SK-N-SH treated with all-trans-retinoic acid at 6 μM for 48 hours (cell line): ENCODE measurements around the gene SAP25.

ENCODE experiments used
- ATAC-seq: fragments of 200-7000 bp; cut with Tn5 transposase; 3 replicates; pipeline ENCODE4 v1.9.1; 2020; ENCODE audit warnings: mild to moderate bottlenecking, moderate library complexity
- ARNTL ChIP-seq: fragments of 450-650 bp; formaldehyde crosslinking; IDR thresholded peaks from 2 replicates; pipeline ENCODE4 v1.5.0; 2020; ENCODE audit warnings: low read depth, mild to moderate bottlenecking, moderate library complexity, borderline replicate concordance
- CSDC2 ChIP-seq: fragments of 250-450 bp; sonication (Bioruptor Pico); IDR thresholded peaks from 2 replicates; pipeline ENCODE4 v1.5.0; 2020; ENCODE audit warnings: mild to moderate bottlenecking, moderate library complexity
- ESRRG ChIP-seq: fragments of 250-450 bp; sonication (Bioruptor Pico); IDR thresholded peaks from 2 replicates; pipeline ENCODE4 v1.6.1; 2021; ENCODE audit warnings: mild to moderate bottlenecking
- GLIS3 ChIP-seq: fragments of 250-450 bp; sonication (Bioruptor Pico); IDR thresholded peaks from 2 replicates; pipeline ENCODE4 v1.5.0; 2020; ENCODE audit warnings: mild to moderate bottlenecking, moderate library complexity
- ISL1 ChIP-seq: fragments of 250-450 bp; sonication (Bioruptor Pico); IDR thresholded peaks from 2 replicates; pipeline ENCODE4 v2.1.2; 2022; ENCODE audit warnings: mild to moderate bottlenecking, moderate library complexity
- OSR1 ChIP-seq: fragments of 250-450 bp; sonication (Bioruptor Pico); IDR thresholded peaks from 2 replicates; pipeline ENCODE4 v1.8.0; 2022; ENCODE audit warnings: moderate library complexity, mild to moderate bottlenecking, inconsistent platforms
- PPARA ChIP-seq: fragments of 250-450 bp; sonication (Bioruptor Pico); IDR thresholded peaks from 2 replicates; pipeline ENCODE4 v1.5.0; 2020; ENCODE audit warnings: mild to moderate bottlenecking, borderline replicate concordance
- RARB ChIP-seq: fragments of 250-450 bp; sonication (Bioruptor Pico); IDR thresholded peaks from 2 replicates; pipeline ENCODE4 v1.8.0; 2021; ENCODE audit warnings: mild to moderate bottlenecking, moderate library complexity
- SNAI2 ChIP-seq: fragments of 250-450 bp; sonication (Bioruptor Pico); IDR thresholded peaks from 2 replicates; pipeline ENCODE4 v1.5.0; 2020; ENCODE audit warnings: mild to moderate bottlenecking, moderate library complexity
- TCF4 ChIP-seq: fragments of 250-450 bp; sonication (Bioruptor Pico); IDR thresholded peaks from 2 replicates; pipeline ENCODE4 v1.8.0; 2021; ENCODE audit warnings: mild to moderate bottlenecking, moderate library complexity, borderline replicate concordance
- TOX ChIP-seq: fragments of 250-450 bp; sonication (Bioruptor Pico); IDR thresholded peaks from 2 replicates; pipeline ENCODE4 v1.8.0; 2021; ENCODE audit warnings: mild to moderate bottlenecking, moderate library complexity, borderline replicate concordance
- ZC3H10 ChIP-seq: fragments of 250-450 bp; sonication (Bioruptor Pico); IDR thresholded peaks from 2 replicates; pipeline ENCODE4 v1.5.1; 2021; ENCODE audit warnings: mild to moderate bottlenecking, moderate library complexity
- ZFP3 ChIP-seq: fragments of 250-450 bp; sonication (Bioruptor Pico); IDR thresholded peaks from 2 replicates; pipeline ENCODE4 v1.5.0; 2020; ENCODE audit warnings: mild to moderate bottlenecking, moderate library complexity
- ZFP30 ChIP-seq: fragments of 450-650 bp; formaldehyde crosslinking; IDR thresholded peaks from 2 replicates; pipeline ENCODE4 v1.5.0; 2022; ENCODE audit warnings: mild to moderate bottlenecking, moderate library complexity
- ZNF565 ChIP-seq: fragments of 450-650 bp; formaldehyde crosslinking; conservative IDR thresholded peaks from 2 replicates; pipeline ENCODE4 v1.5.0; 2020; ENCODE audit warnings: low read depth, mild to moderate bottlenecking, moderate library complexity
- ZNF8 ChIP-seq: fragments of 450-650 bp; formaldehyde crosslinking; IDR thresholded peaks from 2 replicates; pipeline ENCODE4 v1.5.0; 2020; ENCODE audit warnings: mild to moderate bottlenecking, moderate library complexity
- TF ChIP-seq, protein P1 (sequence below): fragments of 250-450 bp; sonication (Bioruptor Pico); IDR thresholded peaks from 2 replicates; pipeline ENCODE4 v1.5.0; 2020; ENCODE audit warnings: mild to moderate bottlenecking, moderate library complexity
- TF ChIP-seq, protein P2 (sequence below): fragments of 250-450 bp; sonication (Bioruptor Pico); IDR thresholded peaks from 2 replicates; pipeline ENCODE4 v1.5.1; 2021; ENCODE audit warnings: mild to moderate bottlenecking, moderate library complexity

The SAP25 gene

GRCh38 chr7:100586266-100587025 lies 12.7 kb upstream of the SAP25 start, which contains the start of gene FBXO24:
Gene FBXO24 (plus strand): TSS chr7:100586328. CDS start chr7:100586626, 298 bp downstream.
- peak; percentile 95 for ATAC-seq

GRCh38 chr7:100585511-100586265 lies 12.0 kb upstream of the SAP25 start, which contains the start of gene LRCH4:
Gene LRCH4 (minus strand): TSS chr7:100586129. CDS start chr7:100586100, 29 bp downstream.
- no peak for TF ChIP-seq ZNF8
- TF ChIP-seq CSDC2 (CRISPR knock-in tag), result no peak
- TF ChIP-seq, protein P1, sequence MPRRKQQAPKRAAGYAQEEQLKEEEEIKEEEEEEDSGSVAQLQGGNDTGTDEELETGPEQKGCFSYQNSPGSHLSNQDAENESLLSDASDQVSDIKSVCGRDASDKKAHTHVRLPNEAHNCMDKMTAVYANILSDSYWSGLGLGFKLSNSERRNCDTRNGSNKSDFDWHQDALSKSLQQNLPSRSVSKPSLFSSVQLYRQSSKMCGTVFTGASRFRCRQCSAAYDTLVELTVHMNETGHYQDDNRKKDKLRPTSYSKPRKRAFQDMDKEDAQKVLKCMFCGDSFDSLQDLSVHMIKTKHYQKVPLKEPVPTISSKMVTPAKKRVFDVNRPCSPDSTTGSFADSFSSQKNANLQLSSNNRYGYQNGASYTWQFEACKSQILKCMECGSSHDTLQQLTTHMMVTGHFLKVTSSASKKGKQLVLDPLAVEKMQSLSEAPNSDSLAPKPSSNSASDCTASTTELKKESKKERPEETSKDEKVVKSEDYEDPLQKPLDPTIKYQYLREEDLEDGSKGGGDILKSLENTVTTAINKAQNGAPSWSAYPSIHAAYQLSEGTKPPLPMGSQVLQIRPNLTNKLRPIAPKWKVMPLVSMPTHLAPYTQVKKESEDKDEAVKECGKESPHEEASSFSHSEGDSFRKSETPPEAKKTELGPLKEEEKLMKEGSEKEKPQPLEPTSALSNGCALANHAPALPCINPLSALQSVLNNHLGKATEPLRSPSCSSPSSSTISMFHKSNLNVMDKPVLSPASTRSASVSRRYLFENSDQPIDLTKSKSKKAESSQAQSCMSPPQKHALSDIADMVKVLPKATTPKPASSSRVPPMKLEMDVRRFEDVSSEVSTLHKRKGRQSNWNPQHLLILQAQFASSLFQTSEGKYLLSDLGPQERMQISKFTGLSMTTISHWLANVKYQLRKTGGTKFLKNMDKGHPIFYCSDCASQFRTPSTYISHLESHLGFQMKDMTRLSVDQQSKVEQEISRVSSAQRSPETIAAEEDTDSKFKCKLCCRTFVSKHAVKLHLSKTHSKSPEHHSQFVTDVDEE, result 0 out of 2 replicates have a peak, but pooled peaks have one; percentile 31
- TF ChIP-seq ESRRG (CRISPR knock-in tag), result peak; percentile 80; the same call in 1 of the 2 replicates
- 0 out of 2 replicates have a peak, but pooled peaks have one; percentile 43 for TF ChIP-seq GLIS3 (CRISPR knock-in tag)
- TF ChIP-seq, all 23 proteins: peak for 3
- ATAC-seq, result peak; percentile 26

More at GRCh38 chr7:100586266-100587025, 12.7 kb upstream of the SAP25 start, which contains the start of gene FBXO24:
- no peak for TF ChIP-seq OSR1 (CRISPR knock-in tag)
- no peak for TF ChIP-seq ZFP3
- no peak for TF ChIP-seq SNAI2 (CRISPR knock-in tag)
- TF ChIP-seq TOX, result no peak
- no peak for TF ChIP-seq ISL1
- TF ChIP-seq, protein P2, sequence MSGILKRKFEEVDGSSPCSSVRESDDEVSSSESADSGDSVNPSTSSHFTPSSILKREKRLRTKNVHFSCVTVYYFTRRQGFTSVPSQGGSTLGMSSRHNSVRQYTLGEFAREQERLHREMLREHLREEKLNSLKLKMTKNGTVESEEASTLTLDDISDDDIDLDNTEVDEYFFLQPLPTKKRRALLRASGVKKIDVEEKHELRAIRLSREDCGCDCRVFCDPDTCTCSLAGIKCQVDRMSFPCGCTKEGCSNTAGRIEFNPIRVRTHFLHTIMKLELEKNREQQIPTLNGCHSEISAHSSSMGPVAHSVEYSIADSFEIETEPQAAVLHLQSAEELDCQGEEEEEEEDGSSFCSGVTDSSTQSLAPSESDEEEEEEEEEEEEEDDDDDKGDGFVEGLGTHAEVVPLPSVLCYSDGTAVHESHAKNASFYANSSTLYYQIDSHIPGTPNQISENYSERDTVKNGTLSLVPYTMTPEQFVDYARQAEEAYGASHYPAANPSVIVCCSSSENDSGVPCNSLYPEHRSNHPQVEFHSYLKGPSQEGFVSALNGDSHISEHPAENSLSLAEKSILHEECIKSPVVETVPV (CRISPR knock-in tag), result no peak
- no peak for TF ChIP-seq ZC3H10
- TF ChIP-seq ARNTL (CRISPR knock-in tag), result no peak

DNA sequence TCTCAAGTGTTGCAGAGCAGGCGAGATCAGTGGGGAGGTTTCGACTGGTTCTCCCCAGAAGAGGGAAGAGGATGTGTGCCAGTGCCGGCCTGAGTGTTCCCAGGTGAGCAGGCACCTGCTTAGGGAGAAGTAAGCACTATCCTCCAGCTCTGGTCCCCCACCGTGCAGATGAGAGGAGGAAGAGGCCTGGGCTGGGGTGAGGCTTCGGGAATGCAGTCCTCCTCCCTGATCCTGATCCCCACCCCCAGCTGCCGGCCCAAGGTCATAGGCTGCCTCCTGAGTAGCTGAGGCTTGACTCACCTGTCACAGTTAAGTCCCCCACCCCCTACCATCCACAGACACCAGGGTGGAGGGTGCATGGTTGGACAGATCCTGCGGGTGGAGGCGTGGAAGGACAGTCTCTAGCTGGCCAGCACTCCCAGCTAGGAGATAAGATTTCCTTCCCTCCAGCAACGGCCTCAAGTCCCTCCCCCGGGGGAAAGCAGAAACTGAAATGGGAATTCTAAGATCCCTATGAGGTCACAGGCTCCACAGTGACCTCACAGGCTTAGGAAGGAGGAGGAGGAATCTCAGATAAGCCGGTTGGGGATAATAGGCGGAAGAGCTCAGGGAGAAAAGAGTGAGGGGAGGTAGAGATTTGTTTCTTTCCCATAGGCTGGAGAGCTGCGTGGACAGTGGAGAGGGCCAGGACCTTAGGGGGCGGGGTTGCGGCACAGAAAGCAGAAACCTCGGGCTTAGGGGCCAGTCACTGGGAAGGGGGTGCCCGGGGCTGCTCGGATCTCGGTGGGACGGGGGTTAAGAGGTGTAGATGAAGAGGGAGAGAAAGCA lies 11.2 kb upstream of the SAP25 start:
- no peak for ATAC-seq
- TF ChIP-seq GLIS3 (CRISPR knock-in tag) (no peak), ZFP30 (CRISPR knock-in tag) (no peak), TOX (no peak), ESRRG (CRISPR knock-in tag) (no peak), CSDC2 (CRISPR knock-in tag) (no peak), TCF4 (CRISPR knock-in tag) (no peak), RARB (CRISPR knock-in tag) (no peak), ARNTL (CRISPR knock-in tag) (no peak), OSR1 (CRISPR knock-in tag) (no peak), ZNF565 (CRISPR knock-in tag) (no peak)

GRCh38 chr7:100584054-100584682 lies 10.5 kb upstream of the SAP25 start:
- TF ChIP-seq ZFP3, result no peak
- no peak for TF ChIP-seq ISL1
- no peak for TF ChIP-seq RARB (CRISPR knock-in tag)
- TF ChIP-seq PPARA (CRISPR knock-in tag), result no peak
- no peak for ATAC-seq
